Body of pancreas (tissue), 4 donors: ENCODE results near the gene ATOH8. TPM values are rescaled to one million over a fixed set of nuclear protein-coding genes. Genes with fewer than 3 reads are reported as not detected.

Source experiments
- ATAC-seq: fragments of 150-250 bp; one replicate; pipeline ENCODE4 v1.9.1; 2016
- DNase-seq, 4 donors: peaks; one replicate each; pipeline ENCODE4 v3.0.0-alpha.2; 2019
- H3K27ac ChIP-seq, 4 donors: fragments of 200-600 bp; sonication (generic); 1 replicate in 3 of 4; 2 replicates in 1 of 4; pipeline versions ENCODE4 v1.5.1 to v1.6.1; 2016 to 2019; ENCODE audit warnings: mild to moderate bottlenecking in 1 of 4, mixed read lengths in 1 of 4, moderate library complexity in 1 of 4
- H3K27me3 ChIP-seq, 2 donors: fragments of 200-600 bp; sonication (generic); one replicate each; pipeline ENCODE4 v1.6.0; 2016; ENCODE audit warnings: mild to moderate bottlenecking in 1 of 2
- H3K36me3 ChIP-seq, 2 donors: fragments of 200-600 bp; sonication (generic); replicated peaks in 1 of 2; 2 replicates each; pipeline ENCODE4 v1.5.1; 2016; ENCODE audit warnings: low read depth in 2 of 2; ENCODE audit not compliant: insufficient read depth in 1 of 2
- H3K4me1 ChIP-seq: fragments of 200-600 bp; sonication (generic); one replicate; pipeline ENCODE4 v1.6.0; 2016
- H3K4me3 ChIP-seq, 2 donors: fragments of 200-600 bp; sonication (generic); 1 replicate in 1 of 2; 2 replicates in 1 of 2; pipeline ENCODE4 v1.5.1; 2016 to 2019
- H3K9me3 ChIP-seq, 3 donors: fragments of 200-600 bp; sonication (generic); 1 replicate in 2 of 3; 2 replicates in 1 of 3; pipeline ENCODE4 v1.5.1; 2016
- POLR2A ChIP-seq, 3 donors: fragments of 450-650 bp; IDR thresholded peaks; one replicate each; pipeline ENCODE4 v1.6.1; 2016; ENCODE audit warnings: antibody characterized with exemption in 3 of 3, mild to moderate bottlenecking in 2 of 3
- WGBS, 2 donors: methylation state at CpG; one replicate each; pipeline ENCODE4 v1.1.5; 2017; 5-methylcytosine and 5-hydroxymethylcytosine counted together
- intact Hi-C: fragments of 100-400 bp; cut with DNase I; formaldehyde crosslinking; loops from one replicate; pipeline ENCODE4 v1.15.1; 2023
- total RNA-seq, 2 donors: library from RNA; depleted of rRNA; stranded (reverse); fragments of >200 nt; gene quantifications; one replicate each; pipeline ENCODE4 v1.1.0, GENCODE V29; 2016
- TF ChIP-seq, protein P1 (sequence below), 7 experiments: fragments of 450-650 bp in 4 of 7; fragments of 200-600 bp in 3 of 7; sonication (generic) in 3 of 7; IDR thresholded peaks; one replicate each; pipeline ENCODE4 v1.5.1; 2016 to 2019; ENCODE audit warnings: antibody characterized with exemption in 7 of 7

Gene ATOH8
- total RNA-seq, 2 donors from 2014 or later = 12.9 to 14.5 TPM

- intact Hi-C loops = no loop called here
- Histone ChIP-seq H3K36me3 (no peaks in the 10 kb centered on the region), H3K9me3 (no peaks in the 10 kb centered on the region), H3K4me1 (peaks cover 45% of the 10 kb centered on the region), H3K27me3 (no peaks in the 10 kb centered on the region), H3K4me3 (no peak overlapping the region), H3K27ac (no peak overlapping the region)
- no peak for DNase-seq
- no peak for TF ChIP-seq POLR2A (IDR thresholded peaks at IDR 0.05)
- TF ChIP-seq, protein P1, sequence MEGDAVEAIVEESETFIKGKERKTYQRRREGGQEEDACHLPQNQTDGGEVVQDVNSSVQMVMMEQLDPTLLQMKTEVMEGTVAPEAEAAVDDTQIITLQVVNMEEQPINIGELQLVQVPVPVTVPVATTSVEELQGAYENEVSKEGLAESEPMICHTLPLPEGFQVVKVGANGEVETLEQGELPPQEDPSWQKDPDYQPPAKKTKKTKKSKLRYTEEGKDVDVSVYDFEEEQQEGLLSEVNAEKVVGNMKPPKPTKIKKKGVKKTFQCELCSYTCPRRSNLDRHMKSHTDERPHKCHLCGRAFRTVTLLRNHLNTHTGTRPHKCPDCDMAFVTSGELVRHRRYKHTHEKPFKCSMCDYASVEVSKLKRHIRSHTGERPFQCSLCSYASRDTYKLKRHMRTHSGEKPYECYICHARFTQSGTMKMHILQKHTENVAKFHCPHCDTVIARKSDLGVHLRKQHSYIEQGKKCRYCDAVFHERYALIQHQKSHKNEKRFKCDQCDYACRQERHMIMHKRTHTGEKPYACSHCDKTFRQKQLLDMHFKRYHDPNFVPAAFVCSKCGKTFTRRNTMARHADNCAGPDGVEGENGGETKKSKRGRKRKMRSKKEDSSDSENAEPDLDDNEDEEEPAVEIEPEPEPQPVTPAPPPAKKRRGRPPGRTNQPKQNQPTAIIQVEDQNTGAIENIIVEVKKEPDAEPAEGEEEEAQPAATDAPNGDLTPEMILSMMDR (IDR thresholded peaks at IDR 0.05) = no peak
- ATAC-seq = no peak
- 84 to 92% methylated on average over 8 to 12 of the region's 12 CpGs for WGBS, 2 donors
These were observed 21.9 kb downstream of the ATOH8 start for GRCh38 chr2:85775406-85776381.

DNA sequence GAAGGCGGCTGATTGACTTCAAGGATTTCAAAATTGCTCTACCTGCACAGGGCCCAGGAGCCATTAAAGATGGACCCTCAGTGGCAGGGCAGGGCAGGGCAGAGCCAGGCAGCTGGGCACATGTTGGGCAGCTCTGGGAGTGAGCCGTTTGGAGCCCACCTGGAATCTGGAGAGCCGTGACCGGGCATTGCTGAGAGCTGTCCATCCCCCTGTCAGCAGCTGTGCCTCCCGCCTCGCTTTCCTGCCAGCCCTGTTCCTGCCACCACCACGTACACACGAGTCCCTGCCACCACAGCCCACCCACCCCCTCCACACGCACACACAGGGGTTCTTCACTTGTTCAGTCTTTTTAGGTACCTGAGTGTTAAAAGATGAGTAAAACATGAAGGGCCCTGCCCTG is 22.9 kb downstream of the ATOH8 start:
- intact Hi-C loops = no loop called here
- H3K4me1 ChIP-seq = peaks cover 35% of the 10 kb centered on the region
- H3K27ac ChIP-seq = no peak overlapping the region

DNA sequence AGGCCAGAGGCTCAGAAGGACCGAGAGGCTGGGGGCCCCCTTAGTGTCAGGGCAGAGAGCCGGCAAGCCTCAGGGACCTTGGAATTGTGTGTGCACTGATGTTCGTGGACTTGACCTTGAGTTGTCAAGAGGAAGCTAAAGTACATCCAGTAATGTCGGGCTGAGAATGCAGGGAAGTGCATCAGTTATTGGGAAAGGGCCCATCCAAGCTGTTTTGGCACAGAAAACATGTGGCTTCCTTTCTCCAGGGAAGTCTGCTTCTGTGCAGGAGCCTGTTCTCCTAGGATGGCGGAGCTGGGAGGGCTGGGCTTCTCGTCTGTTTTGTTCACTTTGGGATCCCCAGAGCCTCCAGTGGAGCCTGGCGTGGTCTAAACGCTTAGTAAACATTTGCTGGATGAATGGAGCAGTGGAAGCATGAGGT is 23.7 kb downstream of the ATOH8 start:
- ATAC-seq = no peak
- Histone ChIP-seq H3K36me3 (no peaks in the 10 kb centered on the region), H3K9me3 (no peaks in the 10 kb centered on the region), H3K27me3 (no peaks in the 10 kb centered on the region), H3K4me3 (no peak overlapping the region), H3K4me1 (peaks cover 28% of the 10 kb centered on the region), H3K27ac (no peak overlapping the region)
- DNase-seq = peak in 1 of 4 donors; percentile 43
- WGBS, 2 donors = 58 to 68% methylated on average over 8 of the region's 8 CpGs
- intact Hi-C loops = no loop called here
- TF ChIP-seq, protein P1 (IDR thresholded peaks at IDR 0.05) = no peak
- no peak for TF ChIP-seq POLR2A (IDR thresholded peaks at IDR 0.05)

More for the DNA sequence above, 22.9 kb downstream of the ATOH8 start:
- Histone ChIP-seq H3K27me3 (no peaks in the 10 kb centered on the region), H3K9me3 (no peaks in the 10 kb centered on the region), H3K4me3 (no peak overlapping the region), H3K36me3 (no peaks in the 10 kb centered on the region)
- ATAC-seq (no peak), DNase-seq (no peak)
- TF ChIP-seq POLR2A (IDR thresholded peaks at IDR 0.05) = no peak
- TF ChIP-seq, protein P1 (IDR thresholded peaks at IDR 0.05) = no peak
- 83 to 95% methylated on average over 9 of the region's 9 CpGs for WGBS, 2 donors

GRCh38 chr2:85778646-85779379 is 25.0 kb downstream of the ATOH8 start:
- Histone ChIP-seq H3K4me1 (peaks cover 18% of the 10 kb centered on the region), H3K4me3 (no peak overlapping the region), H3K27me3 (no peaks in the 10 kb centered on the region), H3K27ac (no peak overlapping the region), H3K9me3 (no peaks in the 10 kb centered on the region), H3K36me3 (no peaks in the 10 kb centered on the region)
- 84 to 92% methylated on average over 14 to 16 of the region's 16 CpGs for WGBS, 2 donors
- ATAC-seq (no peak), DNase-seq (no peak)
- intact Hi-C loops = no loop called here
- TF ChIP-seq, protein P1 (IDR thresholded peaks at IDR 0.05) = no peak
